PFSK-1 (cell line): Measurements from ENCODE around the gene FSTL4.

Experiments
- FOXP2 ChIP-seq: optimal IDR thresholded peaks from 2 replicates; pipeline ENCODE3; 2011; ENCODE audit warnings: borderline replicate concordance, control low read depth, inconsistent platforms; ENCODE audit not compliant: insufficient read depth; ENCODE audit errors: extremely low read length, extremely low read depth
- POLR2AphosphoS5 ChIP-seq: IDR thresholded peaks from 2 replicates; pipeline ENCODE4 v1.6.1; 2012; ENCODE audit warnings: low read depth, mild to moderate bottlenecking, control low read depth, low read length, moderate library complexity
- REST ChIP-seq, 2 experiments: IDR thresholded peaks; 2 replicates each; pipeline versions ENCODE4 v1.6.1 to v1.8.0; 2011 to 2012; ENCODE audit warnings: low read depth in 2 of 2, low read length in 2 of 2, control low read depth in 1 of 2, inconsistent platforms in 1 of 2, mild to moderate bottlenecking in 1 of 2, moderate library complexity in 1 of 2; ENCODE audit not compliant: insufficient read depth in 1 of 2
- SIN3A ChIP-seq: IDR thresholded peaks from 2 replicates; pipeline ENCODE4 v1.6.1; 2012; ENCODE audit warnings: mild to moderate bottlenecking, low read length, moderate library complexity, borderline replicate concordance; ENCODE audit not compliant: insufficient read depth
- TAF1 ChIP-seq: IDR thresholded peaks from 2 replicates; pipeline ENCODE4 v1.6.1; 2012; ENCODE audit warnings: low read length, control low read depth, borderline replicate concordance; ENCODE audit not compliant: insufficient read depth

The FSTL4 gene

GRCh38 chr5:133391354-133392136, 220.8 kb downstream of the FSTL4 start:
- TF ChIP-seq REST (IDR thresholded peaks at IDR 0.05; ENCODE audit: insufficient read depth in 1 of 2, low read depth in 2 of 2, low read length in 2 of 2) (no peak), TAF1 (no peak), POLR2AphosphoS5 (no peak), SIN3A (no peak), FOXP2 (no peak)

DNA sequence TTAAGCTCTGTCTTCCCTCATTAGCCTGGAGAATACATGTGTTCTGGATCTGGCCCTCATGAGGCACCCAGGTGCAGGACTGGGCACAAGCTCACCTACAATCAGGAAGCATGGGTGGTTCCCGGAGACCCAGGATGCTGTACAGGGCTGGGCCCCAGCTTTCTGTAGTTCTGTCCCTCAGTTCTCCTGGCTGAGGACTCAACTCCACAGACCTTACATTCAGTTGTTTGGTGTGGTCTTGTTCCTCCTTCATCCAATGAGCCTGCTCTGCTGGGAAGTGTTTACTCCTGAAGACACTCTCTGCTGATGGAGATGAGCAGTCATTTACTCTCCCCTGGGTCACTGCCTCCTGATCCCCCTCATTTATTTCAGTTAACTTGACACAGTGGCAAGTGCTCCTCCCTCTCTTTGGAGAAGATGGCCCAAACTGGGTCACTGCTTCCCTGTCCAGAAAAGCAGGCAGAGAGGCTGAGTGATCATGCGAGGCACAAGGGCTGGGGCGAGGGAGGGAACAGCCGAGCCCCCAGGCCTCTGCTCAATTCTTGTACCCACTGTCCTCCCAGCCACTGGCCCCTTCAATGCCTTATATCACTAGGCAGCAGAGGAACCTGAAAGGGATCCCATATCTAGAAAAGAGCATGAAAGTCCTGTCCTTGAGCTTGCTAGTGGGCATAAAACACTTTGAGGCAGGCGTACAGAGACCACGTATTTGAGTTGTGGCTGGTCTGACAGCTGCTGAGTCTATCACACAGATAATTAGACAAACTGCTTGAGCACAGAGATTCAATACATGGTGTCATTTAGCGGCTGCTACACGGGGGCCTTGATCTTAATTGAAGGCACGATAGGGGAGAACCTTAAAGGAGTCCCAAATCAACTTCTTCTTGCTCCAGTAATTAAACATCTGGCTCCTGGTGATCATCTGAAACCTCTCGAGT, 221.7 kb downstream of the FSTL4 start:
- TF ChIP-seq REST (IDR thresholded peaks at IDR 0.05; ENCODE audit: insufficient read depth in 1 of 2, low read depth in 2 of 2, low read length in 2 of 2) (no peak), FOXP2 (no peak), SIN3A (no peak), POLR2AphosphoS5 (no peak), TAF1 (no peak)

DNA sequence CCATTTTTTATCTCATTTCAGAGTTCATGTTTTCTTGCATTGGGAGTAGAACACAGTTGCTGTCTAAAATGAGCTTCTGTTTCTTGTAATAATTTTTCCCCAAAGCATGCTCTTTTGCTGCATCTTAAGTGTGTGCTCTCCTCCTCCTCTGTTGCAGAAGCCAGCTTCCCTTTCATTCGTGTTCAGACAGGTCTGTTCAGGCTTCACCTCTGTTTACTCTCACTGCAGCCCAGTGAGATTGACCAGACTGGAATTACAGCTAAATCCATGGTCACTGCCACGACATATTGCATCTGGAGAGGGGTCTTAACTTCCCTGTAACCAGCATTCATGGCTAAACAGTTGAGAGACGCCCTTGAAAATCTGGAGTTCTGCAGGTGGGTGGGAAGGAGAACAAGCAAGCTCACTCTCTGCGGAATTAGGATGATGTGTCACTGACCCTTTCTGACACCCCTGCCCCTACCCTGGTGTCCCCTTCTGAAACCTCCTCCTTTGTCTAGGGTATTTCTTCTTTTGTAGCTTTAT, 223.2 kb downstream of the FSTL4 start:
- TF ChIP-seq POLR2AphosphoS5 (no peak), TAF1 (no peak), FOXP2 (no peak)

- TF ChIP-seq FOXP2 (no peak), SIN3A (no peak), TAF1 (no peak), REST (IDR thresholded peaks at IDR 0.05; ENCODE audit: insufficient read depth in 1 of 2, low read depth in 2 of 2, low read length in 2 of 2) (no peak), POLR2AphosphoS5 (no peak)
Observed at GRCh38 chr5:133387621-133388020, 224.7 kb downstream of the FSTL4 start.

GRCh38 chr5:133387091-133387490, 225.2 kb downstream of the FSTL4 start:
- TF ChIP-seq POLR2AphosphoS5 (no peak), FOXP2 (no peak), SIN3A (no peak), REST (IDR thresholded peaks at IDR 0.05; ENCODE audit: insufficient read depth in 1 of 2, low read depth in 2 of 2, low read length in 2 of 2) (no peak), TAF1 (no peak)
